GM18951 (cell line): ENCODE measurements around the gene FOXO1.

Experiments
- POLR2A ChIP-seq: IDR thresholded peaks from 4 replicates; pipeline ENCODE4 v1.6.1; 2011; ENCODE audit warnings: mild to moderate bottlenecking; ENCODE audit not compliant: insufficient read length, insufficient read depth; ENCODE audit errors: extremely low read depth
- in situ Hi-C: fragments of 300-500 bp; cut with MboI; formaldehyde crosslinking; loops from one replicate; pipeline ENCODE4 v1.12.0; 2022; ENCODE audit warnings: low sequenced_read_pairs, mixed read lengths, inconsistent platforms; ENCODE audit not compliant: unreplicated experiment

FOXO1 gene

GRCh38 chr13:40600149-40600751 lies 66.2 kb downstream of the FOXO1 start:
- in situ Hi-C loops: no loop called here
- TF ChIP-seq POLR2A: no peak

- in situ Hi-C loops: no loop called here
- no peak for TF ChIP-seq POLR2A
These were observed 66.7 kb downstream of the FOXO1 start for GRCh38 chr13:40599747-40600146.

GRCh38 chr13:40599124-40599523 lies 67.3 kb downstream of the FOXO1 start:
- no peak for TF ChIP-seq POLR2A
- in situ Hi-C loops: no loop called here

GRCh38 chr13:40598569-40598968 lies 67.9 kb downstream of the FOXO1 start:
- in situ Hi-C loops: no loop called here
- no peak for TF ChIP-seq POLR2A

GRCh38 chr13:40597735-40598365 lies 68.6 kb downstream of the FOXO1 start:
- TF ChIP-seq POLR2A: no peak
- in situ Hi-C loops: no loop called here

GRCh38 chr13:40596484-40596883 lies 70.0 kb downstream of the FOXO1 start:
- in situ Hi-C loops: no loop called here
- TF ChIP-seq POLR2A: no peak

- no peak for TF ChIP-seq POLR2A
- in situ Hi-C loops: no loop called here
These were observed 70.7 kb downstream of the FOXO1 start for GRCh38 chr13:40595693-40596092.

GRCh38 chr13:40592035-40592434 lies 74.4 kb downstream of the FOXO1 start:
- in situ Hi-C loops: no loop called here
- no peak for TF ChIP-seq POLR2A

GRCh38 chr13:40591091-40591490 lies 75.3 kb downstream of the FOXO1 start:
- in situ Hi-C loops: no loop called here
- no peak for TF ChIP-seq POLR2A

GRCh38 chr13:40590112-40590862 lies 76.2 kb downstream of the FOXO1 start:
- in situ Hi-C loops: no loop called here
- TF ChIP-seq POLR2A: no peak

- no peak for TF ChIP-seq POLR2A
- in situ Hi-C loops: no loop called here
These were observed 76.9 kb downstream of the FOXO1 start for GRCh38 chr13:40589285-40590109.

- no peak for TF ChIP-seq POLR2A
- in situ Hi-C loops: no loop called here
These were observed 78.3 kb downstream of the FOXO1 start for GRCh38 chr13:40588101-40588500.

- TF ChIP-seq POLR2A: no peak
- in situ Hi-C loops: no loop called here
These were observed 79.4 kb downstream of the FOXO1 start for GRCh38 chr13:40586886-40587565.

- in situ Hi-C loops: no loop called here
- TF ChIP-seq POLR2A: no peak
These were observed 80.5 kb downstream of the FOXO1 start for GRCh38 chr13:40585911-40586471.
